ENCODE results near the gene SOWAHA. TPM values are rescaled to one million over a fixed set of nuclear protein-coding genes. Genes with fewer than 3 reads are reported as not detected.

The SOWAHA gene
- polyA plus RNA-seq, 3 donors = not detected

DNA sequence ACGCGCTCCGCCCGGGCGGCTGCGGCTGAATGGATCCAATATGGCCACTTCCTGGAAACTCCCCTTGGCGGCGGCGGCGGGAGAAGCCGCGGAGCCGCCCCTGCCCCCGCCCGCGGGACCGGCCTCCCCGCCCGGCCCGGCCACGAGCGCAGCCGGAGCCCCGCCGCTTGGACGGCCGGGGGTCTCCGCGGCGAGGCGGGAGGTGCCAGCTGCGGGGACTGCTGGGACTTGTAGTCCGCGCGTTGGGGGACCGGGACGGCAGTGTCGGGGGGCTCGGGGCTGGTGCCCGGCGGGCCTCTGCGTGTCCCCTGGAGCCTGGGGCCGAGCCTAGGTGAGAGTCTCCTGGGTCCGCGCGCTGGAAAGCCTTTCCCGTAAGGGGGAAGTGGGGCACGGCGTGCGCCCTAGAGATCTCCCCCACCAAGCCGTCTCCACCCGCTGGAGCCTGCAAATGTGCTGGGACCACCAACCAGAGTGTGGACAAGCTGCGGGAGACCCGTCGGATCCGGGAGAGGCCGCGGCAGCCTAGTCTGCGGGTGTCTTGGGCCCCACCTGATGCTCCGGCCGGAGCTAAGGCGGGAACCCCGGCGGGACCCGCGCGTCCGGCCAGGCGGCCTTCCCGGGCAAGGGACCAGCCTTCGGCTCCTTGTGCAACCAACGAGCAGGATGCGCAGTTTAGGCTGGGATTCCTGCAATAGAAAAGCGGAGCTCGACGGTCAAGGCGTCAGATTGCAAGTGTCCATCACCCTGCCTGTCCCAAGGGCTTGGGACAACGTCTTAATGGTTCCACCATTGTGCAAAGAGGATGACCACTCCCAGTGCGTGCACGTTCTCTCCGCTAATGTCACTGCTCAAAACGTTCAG lies 35.7 kb upstream of the SOWAHA start, which contains the start of gene SEPTIN8:
TSS of gene SEPTIN8 (minus strand) at position 31 of the 861 bp plus-strand sequence. CDS start 102 bp downstream, outside the sequence.
- Histone ChIP-seq H3K4me3 (replicated peaks in 1 of 3; ENCODE audit: low read depth in 2 of 3, low read length in 3 of 3) (peak within 1 kb of the TSS; percentile 46 to 76 (median 61)), H3K4me2 (replicated peaks; ENCODE audit: extremely low read depth, low read length, poor library complexity, severe bottlenecking) (peak within 1 kb of the TSS; percentile 80), H3K79me2 (ENCODE audit: insufficient read depth, low read length) (no peaks in the 10 kb centered on the region), H4K20me1 (ENCODE audit: insufficient read depth, low read length) (no peaks in the 10 kb centered on the region), H3K36me3 (replicated peaks in 1 of 2; ENCODE audit: control insufficient read depth in 1 of 2, insufficient read depth in 2 of 2, low read length in 2 of 2) (no peaks in the 10 kb centered on the region), H3K4me1 (ENCODE audit: control insufficient read depth in 1 of 2, insufficient read depth in 2 of 2, low read length in 2 of 2) (peaks cover 22 to 24% of the 10 kb centered on the region in 2 donors), H3K9ac (ENCODE audit: insufficient read depth, low read length, poor library complexity, severe bottlenecking) (peak within 1 kb of the TSS; percentile 59), H3K9me3 (replicated peaks in 1 of 2; ENCODE audit: control insufficient read depth in 1 of 2, insufficient read depth in 1 of 2, low read length in 2 of 2) (peaks cover 3 to 9% of the 10 kb centered on the region in 2 donors), H3K27ac (ENCODE audit: low read depth in 1 of 2, low read length in 2 of 2) (no peak within 1 kb of the TSS), H2AFZ (ENCODE audit: insufficient read depth, low read depth, low read length, poor library complexity, severe bottlenecking) (peak within 1 kb of the TSS; percentile 88), H3K27me3 (ENCODE audit: control insufficient read depth in 2 of 2, insufficient read depth in 2 of 2, low read length in 2 of 2) (peaks cover 46 to 73% of the 10 kb centered on the region in 2 donors)
- TF ChIP-seq, protein P1, sequence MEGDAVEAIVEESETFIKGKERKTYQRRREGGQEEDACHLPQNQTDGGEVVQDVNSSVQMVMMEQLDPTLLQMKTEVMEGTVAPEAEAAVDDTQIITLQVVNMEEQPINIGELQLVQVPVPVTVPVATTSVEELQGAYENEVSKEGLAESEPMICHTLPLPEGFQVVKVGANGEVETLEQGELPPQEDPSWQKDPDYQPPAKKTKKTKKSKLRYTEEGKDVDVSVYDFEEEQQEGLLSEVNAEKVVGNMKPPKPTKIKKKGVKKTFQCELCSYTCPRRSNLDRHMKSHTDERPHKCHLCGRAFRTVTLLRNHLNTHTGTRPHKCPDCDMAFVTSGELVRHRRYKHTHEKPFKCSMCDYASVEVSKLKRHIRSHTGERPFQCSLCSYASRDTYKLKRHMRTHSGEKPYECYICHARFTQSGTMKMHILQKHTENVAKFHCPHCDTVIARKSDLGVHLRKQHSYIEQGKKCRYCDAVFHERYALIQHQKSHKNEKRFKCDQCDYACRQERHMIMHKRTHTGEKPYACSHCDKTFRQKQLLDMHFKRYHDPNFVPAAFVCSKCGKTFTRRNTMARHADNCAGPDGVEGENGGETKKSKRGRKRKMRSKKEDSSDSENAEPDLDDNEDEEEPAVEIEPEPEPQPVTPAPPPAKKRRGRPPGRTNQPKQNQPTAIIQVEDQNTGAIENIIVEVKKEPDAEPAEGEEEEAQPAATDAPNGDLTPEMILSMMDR (IDR thresholded peaks at IDR 0.05) = no peak
- intact Hi-C loops (cut with micrococcal nuclease) = no loop called here
- 5% methylated on average over 74 of the region's 82 CpGs for WGBS (ENCODE audit: insufficient coverage)
- peaks cover 65 to 84% (median 69%) of the 10 kb centered on the region in 3 donors for H3K27me3 Mint-ChIP-seq (ENCODE audit: low read depth in 3 of 3)
- peak within 1 kb of the TSS; percentile 63 to 86 for H3K4me3 Mint-ChIP-seq
- peak; percentile 20 to 48 (median 39) for DNase-seq
- peaks cover 3 to 4% of the 10 kb centered on the region in 2 donors for H3K36me3 Mint-ChIP-seq
- H3K9me3 Mint-ChIP-seq = peaks cover 0 to 11% (median 3%) of the 10 kb centered on the region in 7 donors
- peaks cover 27% of the 10 kb centered on the region for H3K4me1 Mint-ChIP-seq
- no peak within 1 kb of the TSS for H3K27ac Mint-ChIP-seq

DNA sequence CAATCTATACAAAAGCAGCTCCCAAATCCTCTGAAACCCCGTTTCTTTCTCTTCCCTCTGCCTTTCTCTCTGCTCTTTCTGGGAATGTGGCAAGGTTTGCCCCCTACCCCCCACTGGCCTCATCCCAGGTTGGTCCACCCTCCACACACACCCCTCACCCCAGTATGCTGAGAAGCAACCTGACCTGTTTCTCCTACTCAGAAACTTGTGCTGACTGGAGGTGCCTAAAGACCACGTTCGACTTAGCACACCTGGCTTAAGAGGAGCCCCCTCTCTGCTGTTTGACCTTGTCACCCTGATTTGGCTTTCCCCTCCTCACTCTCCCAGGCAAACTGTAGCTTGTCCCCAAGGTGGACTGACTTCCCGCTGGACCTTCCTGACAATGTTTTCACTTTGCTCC lies 35.0 kb upstream of the SOWAHA start:
- Histone ChIP-seq H3K4me1 (ENCODE audit: control insufficient read depth in 1 of 2, insufficient read depth in 2 of 2, low read length in 2 of 2) (peaks cover 24 to 30% of the 10 kb centered on the region in 2 donors), H3K27me3 (ENCODE audit: control insufficient read depth in 2 of 2, insufficient read depth in 2 of 2, low read length in 2 of 2) (peaks cover 46 to 73% of the 10 kb centered on the region in 2 donors), H3K4me3 (replicated peaks in 1 of 3; ENCODE audit: low read depth in 2 of 3, low read length in 3 of 3) (peak overlapping the region in 1 of 3 experiments; percentile 76), H3K79me2 (ENCODE audit: insufficient read depth, low read length) (no peaks in the 10 kb centered on the region), H3K27ac (ENCODE audit: low read depth in 1 of 2, low read length in 2 of 2) (no peak overlapping the region), H3K4me2 (replicated peaks; ENCODE audit: extremely low read depth, low read length, poor library complexity, severe bottlenecking) (peak overlapping the region; percentile 80), H2AFZ (ENCODE audit: insufficient read depth, low read depth, low read length, poor library complexity, severe bottlenecking) (no peak overlapping the region), H4K20me1 (ENCODE audit: insufficient read depth, low read length) (no peaks in the 10 kb centered on the region), H3K9me3 (replicated peaks in 1 of 2; ENCODE audit: control insufficient read depth in 1 of 2, insufficient read depth in 1 of 2, low read length in 2 of 2) (peaks cover 3 to 9% of the 10 kb centered on the region in 2 donors), H3K9ac (ENCODE audit: insufficient read depth, low read length, poor library complexity, severe bottlenecking) (no peak overlapping the region), H3K36me3 (replicated peaks in 1 of 2; ENCODE audit: control insufficient read depth in 1 of 2, insufficient read depth in 2 of 2, low read length in 2 of 2) (no peaks in the 10 kb centered on the region)
- Mint-ChIP-seq H3K36me3 (peaks cover 3 to 4% of the 10 kb centered on the region in 2 donors), H3K27ac (no peak overlapping the region), H3K27me3 (ENCODE audit: low read depth in 3 of 3) (peaks cover 65 to 77% (median 69%) of the 10 kb centered on the region in 3 donors), H3K4me1 (peaks cover 28% of the 10 kb centered on the region), H3K4me3 (peak overlapping the region; percentile 55 to 86), H3K9me3 (peaks cover 0 to 11% (median 3%) of the 10 kb centered on the region in 7 donors)
- 76% methylated on average over 3 of the region's 4 CpGs for WGBS (ENCODE audit: insufficient coverage)
- TF ChIP-seq, protein P1 (IDR thresholded peaks at IDR 0.05) = no peak
- no peak for DNase-seq
- intact Hi-C loops (cut with micrococcal nuclease) = no loop called here

Data from CD14-positive monocyte (primary cell).